Activated CD4-positive, alpha-beta T cell treated with anti-CD3 and anti-CD28 coated beads for 24 hours (primary cell): ENCODE results near the gene MAGEA2B.
"Not testable (repeated sequence)": the region's sequence is repeated elsewhere in the genome, so short reads cannot be mapped to it uniquely, and the experiment has no call there.

Experiments
- DNase-seq, 2 donors: peaks; one replicate each; pipeline ENCODE4 v3.0.0-alpha.2; 2020; ENCODE audit warnings: low read depth in 2 of 2

The MAGEA2B gene

DNA sequence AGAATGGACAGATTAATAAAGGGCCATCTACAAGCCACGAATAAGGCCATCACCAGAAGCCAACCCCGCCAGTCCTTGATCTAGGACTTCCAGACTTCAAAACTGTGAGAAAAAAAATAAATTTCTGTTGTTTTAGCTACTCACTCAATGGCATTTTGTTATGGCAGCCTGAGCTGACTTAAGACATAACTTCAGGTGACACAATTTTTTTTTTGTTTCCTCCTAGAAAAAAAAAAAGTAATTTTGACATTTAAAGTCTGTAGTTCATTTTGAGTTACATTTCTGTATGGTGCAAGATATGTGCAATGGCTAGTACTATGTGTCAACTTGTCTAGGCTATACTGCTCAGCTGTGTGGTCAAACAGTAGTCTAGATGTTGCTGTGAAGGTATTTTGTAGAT lies 44.5 kb downstream of the MAGEA2B start, which contains the start of gene CSAG3:
TSS of gene CSAG3 (plus strand) at position 301 of the 400 bp plus-strand sequence.
- not testable (repeated sequence) for DNase-seq

- DNase-seq = not testable (repeated sequence)
These were observed 45.1 kb downstream of the MAGEA2B start for GRCh38 chrX:152759544-152759943.

- DNase-seq = not testable (repeated sequence)
These were observed 47.2 kb downstream of the MAGEA2B start for GRCh38 chrX:152761582-152761981.

DNA sequence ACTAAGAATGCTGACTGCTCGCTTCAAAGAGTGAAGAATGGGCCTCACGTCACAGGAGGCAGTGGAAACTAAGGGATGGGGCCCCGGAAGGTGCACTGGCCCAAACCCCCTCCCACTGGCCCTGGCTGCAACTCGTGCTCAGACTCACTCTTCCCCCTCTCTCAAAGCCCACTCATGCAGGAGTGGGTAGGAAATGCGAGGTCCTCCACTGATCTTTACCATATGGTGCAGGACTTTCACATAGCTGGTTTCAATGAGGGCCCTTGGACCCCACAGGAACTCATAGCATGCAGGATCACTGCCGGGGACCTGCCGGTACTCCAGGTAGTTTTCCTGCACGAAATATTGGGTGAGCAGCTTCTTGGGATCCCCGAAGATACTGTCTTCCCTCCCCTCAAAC lies 52.1 kb downstream of the MAGEA2B start:
- DNase-seq = not testable (repeated sequence)
